ENCODE data around the gene ARSJ. TPM values are rescaled to one million over a fixed set of nuclear protein-coding genes. Genes with fewer than 3 reads are reported as not detected.
A peak's percentile ranks its signal among the peaks of the same experiment; 100 is the strongest.

ARSJ gene
- total RNA-seq, 1 experiment from 2014 or later: 50.7 TPM

DNA sequence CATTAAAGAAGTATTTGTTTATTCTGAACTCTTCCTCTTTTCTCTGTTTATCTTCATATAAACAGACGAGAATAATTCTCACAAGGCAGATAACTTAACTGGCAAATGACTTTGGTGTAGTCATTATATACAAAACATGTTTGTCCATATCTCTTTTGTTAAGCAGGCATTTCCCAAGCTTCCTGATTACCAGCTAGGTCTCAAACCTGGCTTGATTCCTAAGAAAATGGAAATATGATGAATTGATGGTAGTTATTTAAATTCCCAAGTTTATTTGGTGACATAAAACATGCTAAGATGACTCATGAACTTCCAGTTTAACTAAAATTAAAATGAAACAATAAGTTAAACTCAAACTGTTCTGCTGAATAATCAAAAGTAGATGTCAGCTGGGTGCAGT is 96.8 kb downstream of the ARSJ start:
- DNase-seq (ENCODE audit: unreplicated experiment): peak; percentile 17
- Mint-ChIP-seq H3K4me1 (ENCODE audit: insufficient read depth, unreplicated experiment) (peaks cover 6% of the 10 kb centered on the region), H3K9me3 (ENCODE audit: unreplicated experiment) (no peaks in the 10 kb centered on the region), H3K27me3 (ENCODE audit: insufficient read depth, unreplicated experiment) (no peaks in the 10 kb centered on the region), H3K27ac (ENCODE audit: low read depth, unreplicated experiment) (no peak overlapping the region), H3K36me3 (ENCODE audit: insufficient read depth, unreplicated experiment) (peaks cover 8% of the 10 kb centered on the region), H3K4me3 (ENCODE audit: unreplicated experiment) (no peak overlapping the region)
- ChIA-PET CTCF (no interaction called here), POLR2A (interaction anchor here (1.0 kb wide), 1 partner anchor 97 kb away, joined by 3 read pairs; no protein-coding TSS in a partner anchor)
- intact Hi-C loops (cut with micrococcal nuclease): no loop called here
- BruUV-seq (replicated peaks): no TSS peak
- TF ChIP-seq, protein P1, sequence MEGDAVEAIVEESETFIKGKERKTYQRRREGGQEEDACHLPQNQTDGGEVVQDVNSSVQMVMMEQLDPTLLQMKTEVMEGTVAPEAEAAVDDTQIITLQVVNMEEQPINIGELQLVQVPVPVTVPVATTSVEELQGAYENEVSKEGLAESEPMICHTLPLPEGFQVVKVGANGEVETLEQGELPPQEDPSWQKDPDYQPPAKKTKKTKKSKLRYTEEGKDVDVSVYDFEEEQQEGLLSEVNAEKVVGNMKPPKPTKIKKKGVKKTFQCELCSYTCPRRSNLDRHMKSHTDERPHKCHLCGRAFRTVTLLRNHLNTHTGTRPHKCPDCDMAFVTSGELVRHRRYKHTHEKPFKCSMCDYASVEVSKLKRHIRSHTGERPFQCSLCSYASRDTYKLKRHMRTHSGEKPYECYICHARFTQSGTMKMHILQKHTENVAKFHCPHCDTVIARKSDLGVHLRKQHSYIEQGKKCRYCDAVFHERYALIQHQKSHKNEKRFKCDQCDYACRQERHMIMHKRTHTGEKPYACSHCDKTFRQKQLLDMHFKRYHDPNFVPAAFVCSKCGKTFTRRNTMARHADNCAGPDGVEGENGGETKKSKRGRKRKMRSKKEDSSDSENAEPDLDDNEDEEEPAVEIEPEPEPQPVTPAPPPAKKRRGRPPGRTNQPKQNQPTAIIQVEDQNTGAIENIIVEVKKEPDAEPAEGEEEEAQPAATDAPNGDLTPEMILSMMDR (IDR thresholded peaks at IDR 0.05; ENCODE audit: unreplicated experiment): no peak

DNA sequence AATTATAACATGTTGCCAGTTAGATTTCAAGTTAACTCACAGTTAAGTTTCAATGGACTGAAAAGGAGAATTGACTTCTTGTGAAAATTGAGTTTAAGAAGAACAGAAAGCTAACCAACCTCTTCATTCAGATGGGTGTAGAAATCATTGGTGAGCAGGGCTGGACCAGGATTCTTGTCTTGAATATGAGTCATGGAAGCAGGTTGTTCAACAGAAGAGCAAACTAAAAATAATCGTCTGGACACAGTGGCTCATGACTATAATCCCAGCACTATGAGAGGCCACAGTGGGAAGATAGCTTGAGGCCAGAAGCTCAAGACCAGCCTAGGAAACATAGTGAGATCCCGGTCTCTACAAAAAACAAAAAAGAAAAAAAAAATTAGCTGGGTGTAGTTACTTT is 98.2 kb downstream of the ARSJ start:
- POLR2A ChIA-PET: interaction anchor here (0.9 kb wide), 1 partner anchor 17 kb away, joined by 5 read pairs; no protein-coding TSS in a partner anchor
- H3K4me3 Mint-ChIP-seq (ENCODE audit: unreplicated experiment): no peak overlapping the region
- H3K4me1 Mint-ChIP-seq (ENCODE audit: insufficient read depth, unreplicated experiment): peaks cover 6% of the 10 kb centered on the region
- H3K27ac Mint-ChIP-seq (ENCODE audit: low read depth, unreplicated experiment): peak overlapping the region; percentile 15
- CTCF ChIA-PET: interaction anchor here (0.7 to 1.0 kb wide), 3 partner anchors 19 to 487 kb away, joined by 3 to 5 read pairs (median 3); no protein-coding TSS in a partner anchor
- no peaks in the 10 kb centered on the region for H3K27me3 Mint-ChIP-seq (ENCODE audit: insufficient read depth, unreplicated experiment)
- TF ChIP-seq, protein P1 (IDR thresholded peaks at IDR 0.05; ENCODE audit: unreplicated experiment): no peak
- intact Hi-C loops (cut with micrococcal nuclease): no loop called here
- DNase-seq (ENCODE audit: unreplicated experiment): peak; percentile 40
- no TSS peak for BruUV-seq (replicated peaks)
- H3K36me3 Mint-ChIP-seq (ENCODE audit: insufficient read depth, unreplicated experiment): peaks cover 8% of the 10 kb centered on the region
- H3K9me3 Mint-ChIP-seq (ENCODE audit: unreplicated experiment): no peaks in the 10 kb centered on the region

DNA sequence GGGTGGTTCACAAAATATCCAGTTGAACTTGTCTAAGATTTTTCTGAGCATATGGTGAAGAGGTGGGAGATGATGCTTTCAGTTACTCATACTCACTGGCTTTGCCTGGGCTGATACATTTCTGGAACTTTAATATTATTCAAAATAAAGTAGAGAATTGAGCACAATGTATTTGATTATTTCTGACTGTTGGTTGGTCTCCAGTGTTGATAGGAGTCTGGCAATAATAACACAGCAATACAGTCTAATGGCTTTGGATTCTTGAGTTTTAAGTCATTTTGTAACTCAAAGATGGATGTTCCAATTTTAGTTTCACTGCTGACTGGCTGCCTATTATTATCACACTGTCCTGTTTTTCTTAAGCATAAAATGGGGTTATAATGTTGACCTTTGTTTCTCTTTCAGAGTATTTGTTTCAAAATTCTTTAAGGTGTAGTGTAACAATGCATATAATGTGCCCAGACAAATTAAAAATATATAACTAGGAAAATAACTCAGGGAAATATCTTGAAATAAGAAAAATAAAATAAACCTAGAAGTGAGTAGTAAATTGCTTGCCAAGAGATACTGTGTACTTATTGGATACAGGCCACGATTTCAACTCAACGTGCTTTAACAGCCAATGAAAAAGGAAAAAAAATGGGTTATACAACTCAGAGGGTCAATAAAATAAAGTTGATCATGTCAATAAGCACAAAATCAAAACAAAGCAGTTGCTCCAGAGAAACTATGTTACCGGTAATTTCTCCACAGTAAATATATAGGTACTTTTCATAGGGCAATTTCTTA is 99.0 kb downstream of the ARSJ start:
- ChIA-PET CTCF (interaction anchor here (1.0 kb wide), 1 partner anchor 486 kb away, joined by 5 read pairs; no protein-coding TSS in a partner anchor), POLR2A (interaction anchor here (0.9 kb wide), 1 partner anchor 18 kb away, joined by 5 read pairs; no protein-coding TSS in a partner anchor)
- H3K27me3 Mint-ChIP-seq (ENCODE audit: insufficient read depth, unreplicated experiment): no peaks in the 10 kb centered on the region
- peaks cover 8% of the 10 kb centered on the region for H3K36me3 Mint-ChIP-seq (ENCODE audit: insufficient read depth, unreplicated experiment)
- H3K9me3 Mint-ChIP-seq (ENCODE audit: unreplicated experiment): no peaks in the 10 kb centered on the region
- BruUV-seq (replicated peaks): no TSS peak
- intact Hi-C loops (cut with micrococcal nuclease): no loop called here
- TF ChIP-seq, protein P1 (IDR thresholded peaks at IDR 0.05; ENCODE audit: unreplicated experiment): no peak
- H3K27ac Mint-ChIP-seq (ENCODE audit: low read depth, unreplicated experiment): no peak overlapping the region
- DNase-seq (ENCODE audit: unreplicated experiment): no peak
- H3K4me3 Mint-ChIP-seq (ENCODE audit: unreplicated experiment): no peak overlapping the region
- peaks cover 6% of the 10 kb centered on the region for H3K4me1 Mint-ChIP-seq (ENCODE audit: insufficient read depth, unreplicated experiment)

DNA sequence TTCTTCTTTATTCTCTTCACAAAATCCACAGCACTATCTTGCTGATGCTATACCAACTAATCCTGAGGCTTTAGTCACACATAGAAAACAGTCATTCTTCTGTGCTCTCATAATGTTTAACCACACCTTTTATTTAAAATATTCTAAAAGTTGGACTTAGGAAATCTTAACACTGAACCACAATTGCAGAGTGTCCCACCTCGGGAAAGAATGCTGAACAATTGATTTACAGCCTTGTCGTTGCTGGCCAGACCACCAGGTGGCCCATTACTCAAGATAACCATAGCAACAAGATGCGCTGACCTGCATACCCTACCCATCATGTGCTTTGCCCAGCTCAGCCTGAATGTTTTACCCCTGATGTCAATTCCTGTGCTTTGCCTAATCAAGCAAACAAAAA is 100.8 kb downstream of the ARSJ start:
- no TSS peak for BruUV-seq (replicated peaks)
- TF ChIP-seq, protein P1 (IDR thresholded peaks at IDR 0.05; ENCODE audit: unreplicated experiment): no peak

More for the DNA sequence above, 100.8 kb downstream of the ARSJ start:
- Mint-ChIP-seq H3K9me3 (ENCODE audit: unreplicated experiment) (no peaks in the 10 kb centered on the region), H3K36me3 (ENCODE audit: insufficient read depth, unreplicated experiment) (peaks cover 5% of the 10 kb centered on the region), H3K4me3 (ENCODE audit: unreplicated experiment) (no peak overlapping the region), H3K27ac (ENCODE audit: low read depth, unreplicated experiment) (no peak overlapping the region), H3K27me3 (ENCODE audit: insufficient read depth, unreplicated experiment) (no peaks in the 10 kb centered on the region), H3K4me1 (ENCODE audit: insufficient read depth, unreplicated experiment) (peaks cover 6% of the 10 kb centered on the region)
- CTCF ChIA-PET: interaction anchor here (0.6 kb wide), 1 partner anchor 331 kb away, joined by 4 read pairs; no protein-coding TSS in a partner anchor
- intact Hi-C loops (cut with micrococcal nuclease): no loop called here
- POLR2A ChIA-PET: interaction anchor here (1.3 kb wide), 1 partner anchor 41 kb away, joined by 3 read pairs; no protein-coding TSS in a partner anchor
- DNase-seq (ENCODE audit: unreplicated experiment): peak; percentile 20
